Panc1 (cell line): ENCODE results near the gene SYNRG. TPM values are rescaled to one million over a fixed set of nuclear protein-coding genes. Genes with fewer than 3 reads are reported as not detected.

ENCODE experiments used
- ATAC-seq: fragments of 200-7000 bp; cut with Tn5 transposase; 2 replicates; pipeline ENCODE4 v1.9.1; 2020; ENCODE audit warnings: mild to moderate bottlenecking, moderate library complexity
- BruUV-seq: library from RNA; stranded (reverse); fragments of 400-500 nt; replicated peaks from 2 replicates; lab custom pipeline; 2021; lab: Mats Ljungman, UMichigan
- CTCF ChIA-PET: fragments of 300-600 bp; sonication (Branson Sonifier 250); formaldehyde crosslinking; loops from one replicate; lab custom pipeline; 2022; ENCODE audit warnings: antibody characterized with exemption; lab: Charles Lee
- POLR2A ChIA-PET: fragments of 300-600 bp; sonication (Branson Sonifier 250); formaldehyde crosslinking; loops from one replicate; lab custom pipeline; 2022; ENCODE audit warnings: antibody characterized with exemption; lab: Charles Lee
- DNase-seq: peaks from one replicate; pipeline ENCODE4 v3.0.0-alpha.2; 2010; ENCODE audit warnings: low read depth, low spot score
- H3K27ac ChIP-seq: 2 replicates; pipeline ENCODE4 v1.5.1; 2011; ENCODE audit warnings: mild to moderate bottlenecking, low read length, inconsistent platforms
- H3K27me3 ChIP-seq: fragments of 200-500 bp; sonication (Bioruptor generic); 2 replicates; pipeline ENCODE4 v1.6.0; 2014; ENCODE audit warnings: low read length, inconsistent platforms; ENCODE audit not compliant: control insufficient read depth, insufficient read depth
- H3K36me3 ChIP-seq: fragments of 200-500 bp; sonication (Bioruptor generic); 2 replicates; pipeline ENCODE4 v1.5.1; 2014; ENCODE audit warnings: inconsistent platforms, mild to moderate bottlenecking, low read length, moderate library complexity; ENCODE audit not compliant: control insufficient read depth, insufficient read depth
- H3K4me1 ChIP-seq: 2 replicates; pipeline ENCODE4 v1.5.1; 2011; ENCODE audit warnings: inconsistent platforms, mild to moderate bottlenecking, low read length, moderate library complexity; ENCODE audit not compliant: control insufficient read depth, insufficient read depth
- H3K4me3 ChIP-seq, 2 experiments: 2 replicates each; pipeline ENCODE4 v1.5.1; 2011 to 2012; ENCODE audit warnings: low read depth in 2 of 2, low read length in 2 of 2, mild to moderate bottlenecking in 2 of 2, inconsistent platforms in 1 of 2, moderate library complexity in 1 of 2
- H3K9me3 ChIP-seq: fragments of 200-500 bp; sonication (Bioruptor generic); 2 replicates; pipeline ENCODE4 v1.5.1; 2014; ENCODE audit warnings: low read depth, mild to moderate bottlenecking, inconsistent platforms, low read length, moderate library complexity; ENCODE audit not compliant: control insufficient read depth, insufficient read depth
- POLR2AphosphoS5 ChIP-seq: IDR thresholded peaks from 2 replicates; pipeline ENCODE4 v1.6.1; 2012; ENCODE audit warnings: mild to moderate bottlenecking, low read depth, low read length, moderate library complexity
- REST ChIP-seq, 2 experiments: IDR thresholded peaks; 2 replicates each; pipeline ENCODE4 v1.6.1; 2011 to 2012; ENCODE audit warnings: low read depth in 2 of 2, control low read depth in 1 of 2, low read length in 1 of 2, mild to moderate bottlenecking in 1 of 2, moderate library complexity in 1 of 2; ENCODE audit not compliant: insufficient read depth in 1 of 2
- SIN3A ChIP-seq: IDR thresholded peaks from 2 replicates; pipeline ENCODE4 v1.6.1; 2012; ENCODE audit warnings: low read depth, mild to moderate bottlenecking, low read length, moderate library complexity, borderline replicate concordance; ENCODE audit not compliant: insufficient read depth
- TCF7L2 ChIP-seq: IDR thresholded peaks from 2 replicates; pipeline ENCODE4 v1.6.1; 2011; ENCODE audit warnings: mild to moderate bottlenecking, low read depth, low read length, inconsistent platforms
- in situ Hi-C: cut with HindIII; loops from 2 replicates; pipeline ENCODE4 v1.10.0; 2016; ENCODE audit warnings: low sequenced_read_pairs, low pct_unique_long_range_greater_than_20kb
- intact Hi-C: fragments of 100-400 bp; cut with micrococcal nuclease; formaldehyde crosslinking; loops from one replicate; pipeline ENCODE4 v1.10.0; 2022; ENCODE audit not compliant: unreplicated experiment
- total RNA-seq: library from RNA; stranded (reverse); gene quantifications from one replicate; pipeline ENCODE4 v1.2.1, GENCODE V29; 2021; ENCODE audit not compliant: unreplicated experiment
- TF ChIP-seq, protein P1 (sequence below): fragments of 450-650 bp; IDR thresholded peaks from 2 replicates; pipeline ENCODE4 v1.5.1; 2017; ENCODE audit warnings: mild to moderate bottlenecking

SYNRG gene
- total RNA-seq, 1 experiment from 2014 or later = 30.8 TPM

- Histone ChIP-seq H3K4me3 (no peak overlapping the region), H3K27me3 (no peaks in the 10 kb centered on the region), H3K36me3 (peaks cover 21% of the 10 kb centered on the region), H3K9me3 (no peaks in the 10 kb centered on the region), H3K27ac (no peak overlapping the region), H3K4me1 (no peaks in the 10 kb centered on the region)
- DNase-seq = peak; percentile 4
- in situ Hi-C loops (no loop called here), intact Hi-C loops (no loop called here)
- POLR2A ChIA-PET = no interaction called here
- no peak for TF ChIP-seq POLR2AphosphoS5
- TF ChIP-seq, protein P1, sequence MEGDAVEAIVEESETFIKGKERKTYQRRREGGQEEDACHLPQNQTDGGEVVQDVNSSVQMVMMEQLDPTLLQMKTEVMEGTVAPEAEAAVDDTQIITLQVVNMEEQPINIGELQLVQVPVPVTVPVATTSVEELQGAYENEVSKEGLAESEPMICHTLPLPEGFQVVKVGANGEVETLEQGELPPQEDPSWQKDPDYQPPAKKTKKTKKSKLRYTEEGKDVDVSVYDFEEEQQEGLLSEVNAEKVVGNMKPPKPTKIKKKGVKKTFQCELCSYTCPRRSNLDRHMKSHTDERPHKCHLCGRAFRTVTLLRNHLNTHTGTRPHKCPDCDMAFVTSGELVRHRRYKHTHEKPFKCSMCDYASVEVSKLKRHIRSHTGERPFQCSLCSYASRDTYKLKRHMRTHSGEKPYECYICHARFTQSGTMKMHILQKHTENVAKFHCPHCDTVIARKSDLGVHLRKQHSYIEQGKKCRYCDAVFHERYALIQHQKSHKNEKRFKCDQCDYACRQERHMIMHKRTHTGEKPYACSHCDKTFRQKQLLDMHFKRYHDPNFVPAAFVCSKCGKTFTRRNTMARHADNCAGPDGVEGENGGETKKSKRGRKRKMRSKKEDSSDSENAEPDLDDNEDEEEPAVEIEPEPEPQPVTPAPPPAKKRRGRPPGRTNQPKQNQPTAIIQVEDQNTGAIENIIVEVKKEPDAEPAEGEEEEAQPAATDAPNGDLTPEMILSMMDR = peak; percentile 52
- CTCF ChIA-PET = interaction anchor here (0.6 to 1.4 kb wide), 3 partner anchors 13 to 1578 kb away, joined by 3 to 10 read pairs (median 6); no protein-coding TSS in a partner anchor
- no TSS peak for BruUV-seq
- peak; percentile 81 for ATAC-seq
These were observed 38.6 kb downstream of the SYNRG start for GRCh38 chr17:37570527-37571093.

GRCh38 chr17:37568350-37569053 lies 40.7 kb downstream of the SYNRG start:
- BruUV-seq = no TSS peak
- H3K27ac ChIP-seq = no peak overlapping the region
- no peaks in the 10 kb centered on the region for H3K9me3 ChIP-seq
- TF ChIP-seq SIN3A = no peak
- in situ Hi-C loops (no loop called here), intact Hi-C loops (loop anchor here (10.0 kb wide), 1 partner anchor 64 kb away; no protein-coding TSS in a partner anchor)
- DNase-seq (no peak), ATAC-seq (no peak)
- ChIA-PET CTCF (interaction anchor here (0.5 kb wide), 1 partner anchor 43 kb away, joined by 6 read pairs; no protein-coding TSS in a partner anchor), POLR2A (no interaction called here)
- peaks cover 21% of the 10 kb centered on the region for H3K36me3 ChIP-seq
- no peaks in the 10 kb centered on the region for H3K27me3 ChIP-seq
- H3K4me1 ChIP-seq = no peaks in the 10 kb centered on the region
- H3K4me3 ChIP-seq = no peak overlapping the region

- POLR2A ChIA-PET = no interaction called here
- BruUV-seq = no TSS peak
- ATAC-seq = no peak
- intact Hi-C loops = loop anchor here (10.0 kb wide), 1 partner anchor 63 kb away; no protein-coding TSS in a partner anchor
- H3K27ac ChIP-seq = no peak overlapping the region
- CTCF ChIA-PET = interaction anchor here (0.6 kb wide), 1 partner anchor 294 kb away, joined by 3 read pairs; no protein-coding TSS in a partner anchor
- peaks cover 21% of the 10 kb centered on the region for H3K36me3 ChIP-seq
- in situ Hi-C loops = no loop called here
- H3K4me1 ChIP-seq = no peaks in the 10 kb centered on the region
- H3K9me3 ChIP-seq = no peaks in the 10 kb centered on the region
- no peak for TF ChIP-seq POLR2AphosphoS5
- TF ChIP-seq, protein P1 = no peak
- TF ChIP-seq TCF7L2 = no peak
- TF ChIP-seq REST (IDR thresholded peaks at IDR 0.05; ENCODE audit: insufficient read depth in 1 of 2, low read depth in 2 of 2, low read length in 1 of 2) = no peak
- no peak for TF ChIP-seq SIN3A
- no peak overlapping the region for H3K4me3 ChIP-seq
- DNase-seq = no peak
- H3K27me3 ChIP-seq = no peaks in the 10 kb centered on the region
These were observed 41.7 kb downstream of the SYNRG start for GRCh38 chr17:37567538-37567937.
